HepG2 (cell line): ENCODE results near the gene NUDT17. TPM values are rescaled to one million over a fixed set of nuclear protein-coding genes. Genes with fewer than 3 reads are reported as not detected.
A peak's percentile ranks its signal among the peaks of the same experiment; 100 is the strongest.

ENCODE experiments used
- ATF7 ChIP-seq, 2 experiments: fragments of 450-650 bp in 1 of 2; sonication (generic) in 1 of 2; formaldehyde crosslinking in 1 of 2; IDR thresholded peaks; 2 replicates each; pipeline versions ENCODE4 v1.4.0 to v1.6.1; 2016 to 2020; ENCODE audit warnings: antibody characterized with exemption in 1 of 2, mild to moderate bottlenecking in 1 of 2, missing genetic modification reagents in 1 of 2
- GATAD2A ChIP-seq: IDR thresholded peaks from 2 replicates; pipeline ENCODE4 v1.6.1; 2016
- HCFC1 ChIP-seq: fragments of 150-350 bp; IDR thresholded peaks from 2 replicates; pipeline ENCODE4 v1.6.1; 2014; ENCODE audit warnings: low read depth, low read length
- KDM5B ChIP-seq: sonication (generic); formaldehyde crosslinking; IDR thresholded peaks from 2 replicates; pipeline ENCODE4 v1.4.0; 2020; ENCODE audit warnings: missing genetic modification reagents, mild to moderate bottlenecking, borderline replicate concordance
- MED13 ChIP-seq: sonication (generic); formaldehyde crosslinking; IDR thresholded peaks from 2 replicates; pipeline ENCODE4 v1.5.0; 2020; ENCODE audit warnings: missing genetic modification reagents
- NCOA5 ChIP-seq: sonication (generic); formaldehyde crosslinking; IDR thresholded peaks from 2 replicates; pipeline ENCODE4 v1.4.0; 2020; ENCODE audit warnings: missing genetic modification reagents
- NFE2 ChIP-seq: sonication (generic); formaldehyde crosslinking; IDR thresholded peaks from 2 replicates; pipeline ENCODE4 v1.4.0; 2020; ENCODE audit warnings: missing genetic modification reagents
- PHF20 ChIP-seq: sonication (generic); formaldehyde crosslinking; IDR thresholded peaks from 2 replicates; pipeline ENCODE4 v1.5.0; 2020; ENCODE audit warnings: mild to moderate bottlenecking, missing genetic modification reagents
- RXRA ChIP-seq: sonication (generic); formaldehyde crosslinking; IDR thresholded peaks from 2 replicates; pipeline ENCODE4 v1.5.1; 2020; ENCODE audit warnings: missing genetic modification reagents
- SAP130 ChIP-seq: IDR thresholded peaks from 2 replicates; pipeline ENCODE4 v1.6.1; 2016; ENCODE audit warnings: low read depth
- ZFP1 ChIP-seq: IDR thresholded peaks from 2 replicates; pipeline ENCODE4 v1.6.1; 2016
- ZKSCAN8 ChIP-seq: IDR thresholded peaks from 2 replicates; pipeline ENCODE4 v1.6.1; 2016; ENCODE audit warnings: borderline replicate concordance, missing genetic modification reagents, missing compliant biosample characterization
- ZNF230 ChIP-seq: sonication (generic); formaldehyde crosslinking; IDR thresholded peaks from 2 replicates; pipeline ENCODE4 v1.4.0; 2020; ENCODE audit warnings: mild to moderate bottlenecking, missing genetic modification reagents
- ZNF501 ChIP-seq: sonication (generic); formaldehyde crosslinking; IDR thresholded peaks from 2 replicates; pipeline ENCODE4 v1.5.1; 2020; ENCODE audit warnings: mild to moderate bottlenecking, moderate library complexity, missing genetic modification reagents
- ZNF512 ChIP-seq: sonication (generic); formaldehyde crosslinking; IDR thresholded peaks from 2 replicates; pipeline ENCODE4 v1.4.0; 2020; ENCODE audit warnings: mild to moderate bottlenecking, missing genetic modification reagents
- ZNF891 ChIP-seq: sonication (generic); formaldehyde crosslinking; IDR thresholded peaks from 2 replicates; pipeline ENCODE4 v1.5.0; 2020; ENCODE audit warnings: mild to moderate bottlenecking, missing genetic modification reagents
- polyA plus RNA-seq, 8 experiments: library from polyadenylated mRNA; depleted of rRNA in 3 of 8; stranded (reverse) in 7 of 8; unstranded in 1 of 8; fragments of >200 nt; fragmentation: Illumina TruSeq in 4 of 8; extraction: Trizol in 4 of 8; gene quantifications; 2 replicates each; pipeline versions ENCODE4 v1.2.1 to v1.2.3, GENCODE V29; 2011 to 2016; ENCODE audit warnings: low read depth in 4 of 8, missing spikeins in 1 of 8, mixed read lengths in 1 of 8; ENCODE audit not compliant: insufficient read depth in 1 of 8
- total RNA-seq, 5 experiments: library from RNA; depleted of rRNA; stranded (reverse); fragments of >200 nt; fragmentation: Illumina TruSeq; extraction: Trizol; gene quantifications; 2 replicates each; pipeline ENCODE4 v1.2.3, GENCODE V29; 2016; ENCODE audit warnings: low read depth in 1 of 5
- TF ChIP-seq, protein P1 (sequence below): sonication (generic); formaldehyde crosslinking; IDR thresholded peaks from 2 replicates; pipeline ENCODE4 v1.5.1; 2020; ENCODE audit warnings: missing genetic modification reagents, mild to moderate bottlenecking, borderline replicate concordance
- TF ChIP-seq, protein P2 (sequence below): sonication (generic); formaldehyde crosslinking; IDR thresholded peaks from 2 replicates; pipeline ENCODE4 v1.9.0; 2022; ENCODE audit warnings: missing genetic modification reagents, mild to moderate bottlenecking, borderline replicate concordance
- TF ChIP-seq, protein P3 (sequence below): sonication (generic); formaldehyde crosslinking; IDR thresholded peaks from 2 replicates; pipeline ENCODE4 v1.8.0; 2022; ENCODE audit warnings: missing genetic modification reagents, mild to moderate bottlenecking, borderline replicate concordance
- TF ChIP-seq, protein P4 (sequence below): sonication (generic); formaldehyde crosslinking; IDR thresholded peaks from 2 replicates; pipeline ENCODE4 v1.8.0; 2022; ENCODE audit warnings: mild to moderate bottlenecking, missing genetic modification reagents, moderate library complexity
- TF ChIP-seq, protein P5 (sequence below): sonication (generic); formaldehyde crosslinking; IDR thresholded peaks from 2 replicates; pipeline ENCODE4 v1.8.1; 2023; ENCODE audit warnings: mild to moderate bottlenecking, missing genetic modification reagents

NUDT17 gene
- total and polyA plus RNA-seq, 2 of the 13 experiments (the other 11 are each of a cell fraction or from before 2014, with no cell fraction given), result 2.6 to 5.8 TPM

- TF ChIP-seq, protein P1, sequence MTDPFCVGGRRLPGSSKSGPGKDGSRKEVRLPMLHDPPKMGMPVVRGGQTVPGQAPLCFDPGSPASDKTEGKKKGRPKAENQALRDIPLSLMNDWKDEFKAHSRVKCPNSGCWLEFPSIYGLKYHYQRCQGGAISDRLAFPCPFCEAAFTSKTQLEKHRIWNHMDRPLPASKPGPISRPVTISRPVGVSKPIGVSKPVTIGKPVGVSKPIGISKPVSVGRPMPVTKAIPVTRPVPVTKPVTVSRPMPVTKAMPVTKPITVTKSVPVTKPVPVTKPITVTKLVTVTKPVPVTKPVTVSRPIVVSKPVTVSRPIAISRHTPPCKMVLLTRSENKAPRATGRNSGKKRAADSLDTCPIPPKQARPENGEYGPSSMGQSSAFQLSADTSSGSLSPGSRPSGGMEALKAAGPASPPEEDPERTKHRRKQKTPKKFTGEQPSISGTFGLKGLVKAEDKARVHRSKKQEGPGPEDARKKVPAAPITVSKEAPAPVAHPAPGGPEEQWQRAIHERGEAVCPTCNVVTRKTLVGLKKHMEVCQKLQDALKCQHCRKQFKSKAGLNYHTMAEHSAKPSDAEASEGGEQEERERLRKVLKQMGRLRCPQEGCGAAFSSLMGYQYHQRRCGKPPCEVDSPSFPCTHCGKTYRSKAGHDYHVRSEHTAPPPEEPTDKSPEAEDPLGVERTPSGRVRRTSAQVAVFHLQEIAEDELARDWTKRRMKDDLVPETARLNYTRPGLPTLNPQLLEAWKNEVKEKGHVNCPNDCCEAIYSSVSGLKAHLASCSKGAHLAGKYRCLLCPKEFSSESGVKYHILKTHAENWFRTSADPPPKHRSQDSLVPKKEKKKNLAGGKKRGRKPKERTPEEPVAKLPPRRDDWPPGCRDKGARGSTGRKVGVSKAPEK (CRISPR knock-in tag), result 0 out of 2 replicates have a peak, but pooled peaks have one; percentile 13
- no peak for TF ChIP-seq HCFC1
- peak; percentile 65 for TF ChIP-seq SAP130 (CRISPR knock-in tag)
- TF ChIP-seq, protein P2, sequence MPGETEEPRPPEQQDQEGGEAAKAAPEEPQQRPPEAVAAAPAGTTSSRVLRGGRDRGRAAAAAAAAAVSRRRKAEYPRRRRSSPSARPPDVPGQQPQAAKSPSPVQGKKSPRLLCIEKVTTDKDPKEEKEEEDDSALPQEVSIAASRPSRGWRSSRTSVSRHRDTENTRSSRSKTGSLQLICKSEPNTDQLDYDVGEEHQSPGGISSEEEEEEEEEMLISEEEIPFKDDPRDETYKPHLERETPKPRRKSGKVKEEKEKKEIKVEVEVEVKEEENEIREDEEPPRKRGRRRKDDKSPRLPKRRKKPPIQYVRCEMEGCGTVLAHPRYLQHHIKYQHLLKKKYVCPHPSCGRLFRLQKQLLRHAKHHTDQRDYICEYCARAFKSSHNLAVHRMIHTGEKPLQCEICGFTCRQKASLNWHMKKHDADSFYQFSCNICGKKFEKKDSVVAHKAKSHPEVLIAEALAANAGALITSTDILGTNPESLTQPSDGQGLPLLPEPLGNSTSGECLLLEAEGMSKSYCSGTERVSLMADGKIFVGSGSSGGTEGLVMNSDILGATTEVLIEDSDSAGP (CRISPR knock-in tag), result peak; percentile 85; the same call in 1 of the 2 replicates
- peak; percentile 60; the same call in 1 of the 2 replicates for TF ChIP-seq ZNF501 (CRISPR knock-in tag)
- peak; percentile 32; the same call in 1 of the 2 replicates for TF ChIP-seq GATAD2A (CRISPR knock-in tag)
- TF ChIP-seq PHF20 (CRISPR knock-in tag), result peak; percentile 20; the same call in 1 of the 2 replicates
- 0 out of 2 replicates have a peak, but pooled peaks have one; percentile 35 for TF ChIP-seq ZFP1 (CRISPR knock-in tag)
- no peak for TF ChIP-seq ZNF512 (CRISPR knock-in tag)
- peak; percentile 56; the same call in 1 of the 2 replicates for TF ChIP-seq ZNF891 (CRISPR knock-in tag)
- no peak for TF ChIP-seq NCOA5 (CRISPR knock-in tag)
- TF ChIP-seq ZKSCAN8 (CRISPR knock-in tag), result 0 out of 2 replicates have a peak, but pooled peaks have one; percentile 25
- 0 out of 2 replicates have a peak, but pooled peaks have one; percentile 27 for TF ChIP-seq MED13 (CRISPR knock-in tag)
- TF ChIP-seq, protein P3, sequence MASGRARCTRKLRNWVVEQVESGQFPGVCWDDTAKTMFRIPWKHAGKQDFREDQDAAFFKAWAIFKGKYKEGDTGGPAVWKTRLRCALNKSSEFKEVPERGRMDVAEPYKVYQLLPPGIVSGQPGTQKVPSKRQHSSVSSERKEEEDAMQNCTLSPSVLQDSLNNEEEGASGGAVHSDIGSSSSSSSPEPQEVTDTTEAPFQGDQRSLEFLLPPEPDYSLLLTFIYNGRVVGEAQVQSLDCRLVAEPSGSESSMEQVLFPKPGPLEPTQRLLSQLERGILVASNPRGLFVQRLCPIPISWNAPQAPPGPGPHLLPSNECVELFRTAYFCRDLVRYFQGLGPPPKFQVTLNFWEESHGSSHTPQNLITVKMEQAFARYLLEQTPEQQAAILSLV (CRISPR knock-in tag), result 0 out of 2 replicates have a peak, but pooled peaks have one; percentile 40
- no peak for TF ChIP-seq NFE2 (CRISPR knock-in tag)
- TF ChIP-seq, protein P4, sequence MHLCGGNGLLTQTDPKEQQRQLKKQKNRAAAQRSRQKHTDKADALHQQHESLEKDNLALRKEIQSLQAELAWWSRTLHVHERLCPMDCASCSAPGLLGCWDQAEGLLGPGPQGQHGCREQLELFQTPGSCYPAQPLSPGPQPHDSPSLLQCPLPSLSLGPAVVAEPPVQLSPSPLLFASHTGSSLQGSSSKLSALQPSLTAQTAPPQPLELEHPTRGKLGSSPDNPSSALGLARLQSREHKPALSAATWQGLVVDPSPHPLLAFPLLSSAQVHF, result no peak
- no peak for TF ChIP-seq ATF7 (IDR thresholded peaks at IDR 0.05)
- no peak for TF ChIP-seq ATF7 (CRISPR knock-in tag; IDR thresholded peaks at IDR 0.05)
- 0 out of 2 replicates have a peak, but pooled peaks have one; percentile 16 for TF ChIP-seq ZNF230 (CRISPR knock-in tag)
- peak; percentile 40; the same call in 1 of the 2 replicates for TF ChIP-seq RXRA
- TF ChIP-seq KDM5B (CRISPR knock-in tag), result peak; percentile 77
- TF ChIP-seq, protein P5, sequence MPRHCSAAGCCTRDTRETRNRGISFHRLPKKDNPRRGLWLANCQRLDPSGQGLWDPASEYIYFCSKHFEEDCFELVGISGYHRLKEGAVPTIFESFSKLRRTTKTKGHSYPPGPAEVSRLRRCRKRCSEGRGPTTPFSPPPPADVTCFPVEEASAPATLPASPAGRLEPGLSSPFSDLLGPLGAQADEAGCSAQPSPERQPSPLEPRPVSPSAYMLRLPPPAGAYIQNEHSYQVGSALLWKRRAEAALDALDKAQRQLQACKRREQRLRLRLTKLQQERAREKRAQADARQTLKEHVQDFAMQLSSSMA (CRISPR knock-in tag), result no peak
Observed at GRCh38 chr1:145845514-145846161, at the start of gene NUDT17 (continued).
